ENCODE results near the gene PHRF1.

Gene PHRF1

GRCh38 chr11:575313-575995, 816 bp upstream of the PHRF1 start:
- no peak for DNase-seq

DNA sequence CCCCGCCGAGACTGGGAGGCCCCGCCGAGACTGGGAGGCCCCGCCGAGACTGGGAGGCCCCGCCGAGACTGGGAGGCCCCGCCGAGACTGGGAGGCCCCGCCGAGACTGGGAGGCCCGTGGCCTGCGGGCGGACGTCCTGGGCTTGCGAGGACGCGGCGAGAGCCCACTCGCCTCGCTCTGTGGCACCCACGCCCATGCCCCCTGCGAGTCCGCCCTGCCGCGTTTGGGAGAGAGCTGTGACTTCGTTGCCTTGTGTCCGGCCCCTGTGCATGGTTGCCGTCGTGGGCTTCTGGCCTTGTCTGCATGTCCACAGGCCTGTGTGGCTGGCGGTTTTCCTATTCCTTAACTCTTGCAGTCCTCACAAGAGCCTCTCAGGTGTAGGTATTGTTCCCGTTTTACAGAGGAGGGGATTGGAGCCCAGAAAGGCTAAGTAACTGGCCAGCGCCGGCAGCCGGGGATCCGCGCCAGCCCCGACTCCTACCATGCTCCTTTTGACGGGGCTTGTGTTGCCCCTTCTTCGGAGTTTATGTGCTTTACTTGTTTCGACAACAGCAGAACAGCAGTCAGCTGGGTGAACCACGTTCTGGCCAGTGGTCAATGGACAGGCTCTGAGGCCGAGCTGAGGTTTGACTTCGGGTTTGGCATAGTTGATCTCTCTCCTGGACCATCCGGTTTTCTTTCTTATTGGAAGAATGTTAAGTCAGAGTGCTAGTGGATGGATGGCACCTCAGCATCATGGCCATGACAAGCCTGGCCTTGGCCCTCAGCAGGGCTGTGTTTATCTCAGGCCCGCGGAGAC, 741 bp downstream of the PHRF1 start:
- no peak for DNase-seq

GRCh38 chr11:577611-577894, 1.3 kb downstream of the PHRF1 start:
- no peak for DNase-seq

DNA sequence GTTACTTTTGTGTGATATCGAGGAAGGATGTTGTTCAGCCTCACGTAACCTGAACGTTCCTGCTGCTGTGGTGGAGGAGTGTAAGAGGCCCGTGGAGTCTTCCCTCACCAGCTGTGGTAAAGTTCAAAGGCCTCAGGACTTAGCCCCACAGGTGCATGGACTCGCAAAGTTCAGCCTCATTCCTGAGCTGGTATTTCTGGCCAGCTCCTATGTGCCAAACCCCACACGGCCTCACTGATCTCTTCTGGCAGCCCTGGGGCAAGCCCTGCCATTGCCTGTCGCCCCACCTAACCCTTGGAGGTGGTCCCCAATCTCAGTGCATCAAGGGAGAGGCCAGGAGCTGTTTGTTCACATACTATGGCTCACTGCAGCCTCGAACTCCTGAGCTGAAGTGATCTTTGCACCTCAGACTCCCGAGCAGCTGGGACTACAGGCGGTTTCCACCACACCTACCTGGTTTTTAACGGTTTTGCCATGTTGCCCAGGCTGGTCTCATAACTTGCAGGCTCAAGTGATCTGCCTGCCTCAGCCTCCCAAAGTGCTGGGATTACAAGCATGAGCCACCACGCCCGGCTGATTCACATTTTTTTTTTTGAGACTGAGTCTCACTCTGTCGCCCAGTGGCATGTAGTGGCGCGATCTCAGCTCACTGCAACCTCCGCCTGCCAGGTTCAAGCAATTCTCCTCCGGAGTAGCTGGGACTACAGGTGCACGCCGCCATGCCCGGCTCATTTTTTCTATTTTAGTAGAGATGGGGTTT, 2.2 kb downstream of the PHRF1 start:
- DNase-seq: no peak

- DNase-seq: no peak
These were observed 3.7 kb downstream of the PHRF1 start for GRCh38 chr11:579830-580601.

DNA sequence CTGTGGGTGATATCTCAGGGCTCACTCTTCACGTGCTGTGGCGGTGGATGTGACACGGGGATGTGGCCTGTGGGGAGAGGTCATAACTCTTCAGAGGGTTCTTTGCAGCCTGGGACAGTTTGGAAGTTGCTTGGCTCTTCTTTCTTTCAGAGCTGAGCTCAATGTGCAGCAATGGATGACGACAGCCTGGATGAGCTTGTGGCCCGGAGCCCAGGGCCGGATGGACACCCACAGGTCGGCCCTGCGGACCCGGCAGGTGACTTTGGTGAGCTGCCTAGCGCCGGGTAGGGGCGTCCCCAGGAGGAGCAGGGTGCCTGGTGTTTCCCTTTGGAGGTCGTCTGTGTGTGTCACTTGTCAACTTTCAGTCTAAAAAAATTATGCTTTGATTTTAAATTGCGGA, 5.1 kb downstream of the PHRF1 start:
- no peak for DNase-seq

- no peak for DNase-seq
These were observed 5.5 kb downstream of the PHRF1 start for GRCh38 chr11:581752-582151.

DNA sequence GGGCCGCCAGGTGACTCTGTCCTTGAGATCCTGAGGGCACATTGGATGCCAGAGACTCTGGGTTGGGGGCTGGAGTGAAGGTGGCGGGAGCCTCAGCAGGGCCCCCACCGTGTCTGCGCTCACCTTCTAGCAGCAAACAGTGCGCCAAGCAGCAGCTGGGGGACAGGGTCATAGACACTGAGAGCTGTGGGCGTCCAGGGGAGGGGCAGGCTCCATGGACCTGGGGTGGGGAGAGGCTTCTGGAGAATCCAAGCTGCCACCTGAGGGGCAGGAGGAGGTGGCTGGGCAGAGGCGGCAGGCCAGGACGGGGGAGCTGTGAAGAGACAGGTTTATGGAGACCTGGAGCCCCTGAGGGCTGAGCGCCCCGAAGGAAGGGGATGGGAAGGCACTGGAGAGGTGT, 8.0 kb downstream of the PHRF1 start:
- DNase-seq: no peak

GRCh38 chr11:586376-587316, 10.4 kb downstream of the PHRF1 start:
- no peak for DNase-seq

- no peak for DNase-seq
These were observed 11.3 kb downstream of the PHRF1 start for GRCh38 chr11:587546-587945.

DNA sequence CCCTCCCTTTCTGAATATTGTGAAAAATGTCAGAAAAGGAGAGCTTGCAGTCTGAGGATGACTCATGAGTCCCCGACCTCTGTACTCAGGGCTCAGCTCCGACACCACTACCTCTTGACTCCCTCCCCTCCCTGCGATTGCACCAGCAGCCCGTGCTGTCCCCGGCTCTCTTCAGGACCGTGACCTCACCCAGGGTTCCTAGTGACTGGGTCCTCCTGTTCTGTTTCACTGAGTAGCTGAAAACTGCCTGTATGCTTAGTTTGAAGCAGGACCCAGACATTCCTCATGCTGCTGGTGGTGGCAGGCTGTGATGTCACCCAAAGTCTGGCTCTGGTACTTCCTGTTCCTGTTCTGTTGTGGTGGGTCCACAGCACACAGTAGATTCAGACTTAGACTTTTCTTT, 11.7 kb downstream of the PHRF1 start:
- peak; percentile 82 for DNase-seq

GRCh38 chr11:589798-590197, 13.5 kb downstream of the PHRF1 start:
- no peak for DNase-seq

DNA sequence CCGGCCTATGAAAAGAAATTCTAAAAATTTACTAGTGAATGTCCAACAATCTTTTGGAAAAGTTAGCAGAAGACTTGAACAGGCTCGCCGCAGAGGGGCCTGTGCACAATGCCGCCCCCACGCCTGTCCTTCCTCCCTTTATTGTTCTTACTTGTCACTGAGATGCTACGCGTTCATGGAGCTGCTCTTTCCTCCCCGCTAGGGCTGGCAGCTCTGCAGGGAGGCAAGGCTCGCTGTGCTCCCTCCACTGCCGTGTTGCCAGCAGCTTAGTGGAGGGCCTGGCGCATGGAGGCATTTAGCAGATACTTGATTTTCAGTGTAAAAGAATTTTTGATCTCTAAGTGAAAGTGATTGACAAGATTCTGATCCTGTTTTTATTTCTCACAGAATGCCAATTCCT, 14.7 kb downstream of the PHRF1 start:
- no peak for DNase-seq

GRCh38 chr11:592501-592900, 16.2 kb downstream of the PHRF1 start:
- DNase-seq: no peak

GRCh38 chr11:592918-593317, 16.6 kb downstream of the PHRF1 start:
- DNase-seq: no peak

DNA sequence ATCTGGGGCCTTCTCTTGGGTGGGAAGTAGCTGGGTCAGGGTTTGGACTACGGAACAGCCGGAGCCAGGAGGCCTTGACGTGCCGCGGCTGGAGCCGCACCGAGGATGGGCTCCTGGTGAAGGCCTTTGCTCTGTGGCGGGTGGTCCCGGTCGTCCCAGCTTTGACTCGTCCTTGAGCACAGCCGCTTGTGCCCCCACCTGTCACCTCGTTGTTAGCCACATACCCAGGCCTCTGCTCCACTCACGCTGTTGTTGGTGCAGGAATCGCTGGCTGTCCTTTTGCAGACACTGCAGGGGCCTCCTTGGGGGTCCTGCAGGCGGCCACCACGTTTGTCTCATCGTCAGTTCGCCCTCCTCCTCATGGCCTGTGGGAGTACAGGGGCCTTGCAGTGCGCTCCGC, 17.1 kb downstream of the PHRF1 start:
- DNase-seq: no peak

GRCh38 chr11:595400-595799, 19.1 kb downstream of the PHRF1 start:
- no peak for DNase-seq

- DNase-seq: no peak
These were observed 20.1 kb downstream of the PHRF1 start for GRCh38 chr11:596374-596773.

GRCh38 chr11:597166-597725, 21.0 kb downstream of the PHRF1 start:
- DNase-seq: no peak

GRCh38 chr11:598005-598680, 21.9 kb downstream of the PHRF1 start:
- DNase-seq: no peak

DNA sequence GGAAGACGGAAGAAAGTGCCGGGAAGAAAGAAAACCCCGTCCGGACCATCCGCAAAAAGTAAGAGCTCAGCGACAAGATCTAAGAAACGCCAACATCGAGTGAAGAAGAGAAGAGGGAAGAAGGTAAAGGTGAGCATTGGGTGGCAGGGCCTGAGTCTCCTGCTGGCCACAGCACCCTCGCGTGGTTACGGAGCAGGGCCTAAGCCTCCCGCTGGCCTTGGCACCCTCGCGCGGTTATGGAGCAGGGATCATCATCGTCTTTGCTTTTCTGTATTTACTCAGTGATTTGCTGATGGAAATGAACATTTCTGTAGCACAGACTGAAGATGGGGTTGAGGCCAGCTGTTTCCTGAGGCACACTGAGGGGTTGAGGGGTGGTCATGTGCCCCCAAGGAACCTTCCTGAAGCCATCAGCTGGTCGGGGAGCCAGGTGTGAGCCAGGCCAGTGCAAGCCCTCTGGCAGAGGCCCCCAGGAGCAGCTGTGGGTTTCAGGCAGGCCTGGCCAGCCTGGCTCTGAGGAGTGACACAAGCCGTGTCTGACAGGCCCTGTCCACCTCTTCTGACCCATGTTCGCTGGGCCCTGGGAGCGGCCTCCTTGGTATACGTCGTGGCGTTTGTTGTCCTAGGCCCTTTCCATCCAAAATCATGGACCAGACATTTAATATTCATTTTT, 25.4 kb downstream of the PHRF1 start:
- no peak for DNase-seq

Data from activated CD8-positive, alpha-beta memory T cell treated with anti-CD3 and anti-CD28 coated beads, Interleukin-2, amount 50 U/mL, for 48 hours (primary cell).